ENCODE measurements around the gene RNF157.

Gene RNF157

DNA sequence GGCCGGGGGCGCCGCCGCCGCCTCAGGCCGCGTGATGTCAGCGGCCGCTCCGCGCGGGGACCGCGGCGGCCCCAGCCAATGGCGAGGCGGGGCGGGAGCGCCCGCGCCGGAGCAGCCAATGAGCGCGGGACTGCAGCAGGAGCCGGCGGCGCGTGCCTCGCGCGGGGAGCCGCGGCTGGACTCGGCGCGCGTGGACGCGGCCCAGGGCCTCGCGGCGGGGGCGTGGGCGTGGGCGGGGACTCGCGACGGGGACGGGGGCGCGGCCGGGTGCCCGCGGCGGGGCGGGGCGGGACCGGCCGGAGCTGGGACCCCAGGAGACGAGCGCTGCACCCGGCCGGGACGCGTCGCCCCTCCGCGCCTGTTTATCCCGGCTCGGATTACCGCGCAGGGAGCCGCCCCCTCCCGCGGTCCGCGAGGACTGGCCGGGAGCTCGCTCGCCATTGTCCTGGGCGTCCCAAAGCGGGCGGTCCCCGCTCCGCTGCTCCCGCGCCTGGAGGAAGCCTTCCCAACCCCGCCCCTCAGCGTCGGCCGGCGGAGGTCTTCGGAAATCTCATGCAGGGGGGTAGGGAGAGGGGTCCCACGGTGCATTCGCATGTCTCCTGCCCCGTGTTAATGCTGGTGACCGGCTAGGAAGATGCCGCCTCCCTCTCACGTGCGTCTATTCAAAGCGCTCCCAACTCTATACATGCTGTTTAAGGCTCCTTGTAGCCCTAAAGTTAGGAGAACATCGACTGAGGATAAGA is at the start of gene RNF157:
Gene RNF157 (minus strand): TSS at position 33 of the 743 bp plus-strand sequence. CDS start 253 bp downstream, outside the sequence.
- peak; percentile 58 for DNase-seq

DNA sequence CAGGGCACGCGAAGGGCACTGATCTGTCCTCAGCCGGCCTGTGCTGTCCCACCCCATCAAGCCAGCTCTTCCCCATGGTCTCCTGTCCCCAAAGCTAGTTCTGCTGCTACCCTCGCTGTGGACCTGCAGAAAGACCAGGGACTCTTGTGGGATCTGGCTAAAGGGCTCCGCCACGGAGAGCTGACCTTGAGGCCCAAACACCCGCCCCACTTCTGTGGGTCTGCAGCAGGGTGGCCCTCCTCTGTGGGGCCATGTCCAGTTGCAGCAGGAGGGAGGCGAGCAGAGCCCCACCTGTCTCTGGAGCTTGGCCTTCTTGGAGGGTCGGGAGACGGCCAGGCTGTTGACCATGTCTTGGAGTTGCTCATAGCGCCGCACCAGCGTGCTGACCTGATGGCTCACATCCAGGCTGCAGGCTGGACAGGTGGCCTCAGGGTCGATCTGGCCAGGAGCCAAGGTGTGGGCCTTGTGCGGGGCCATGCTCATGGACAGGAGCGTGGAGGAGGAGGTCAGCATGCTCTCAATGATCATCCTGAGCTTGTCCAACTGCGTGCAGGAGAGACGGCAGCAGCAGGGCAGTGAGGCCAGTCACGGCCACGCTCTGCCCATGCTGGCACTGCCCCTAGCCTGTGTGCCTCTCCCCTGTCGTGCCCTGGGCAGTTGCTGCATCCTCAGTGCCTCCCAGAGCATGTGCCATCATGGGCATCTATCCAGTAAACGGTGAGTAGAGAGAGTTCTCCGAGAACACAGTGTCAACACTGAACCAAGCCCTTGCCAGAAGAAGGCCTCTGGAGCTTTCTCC is 41.5 kb upstream of the RNF157 start:
- DNase-seq, result no peak

DNA sequence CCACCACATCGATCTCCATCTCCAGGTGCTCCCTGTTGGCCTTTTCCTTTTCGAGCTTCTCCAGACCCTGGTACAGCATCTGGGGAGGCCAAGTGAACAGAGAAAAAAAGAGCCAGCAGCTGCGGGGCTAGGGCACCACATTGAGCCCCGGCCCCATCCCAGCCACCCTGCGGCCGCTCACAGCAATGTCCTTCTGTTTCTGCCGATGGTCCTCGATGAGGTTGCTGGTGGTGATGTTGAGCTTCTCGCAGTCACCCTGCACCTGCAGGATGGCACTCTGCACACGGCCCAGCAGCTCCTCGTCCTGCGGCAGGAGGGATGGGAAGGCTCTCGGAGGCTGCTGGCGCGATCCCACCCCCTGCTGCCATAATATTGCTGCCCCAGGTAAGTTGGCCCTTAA is 40.4 kb upstream of the RNF157 start:
- no peak for DNase-seq

DNA sequence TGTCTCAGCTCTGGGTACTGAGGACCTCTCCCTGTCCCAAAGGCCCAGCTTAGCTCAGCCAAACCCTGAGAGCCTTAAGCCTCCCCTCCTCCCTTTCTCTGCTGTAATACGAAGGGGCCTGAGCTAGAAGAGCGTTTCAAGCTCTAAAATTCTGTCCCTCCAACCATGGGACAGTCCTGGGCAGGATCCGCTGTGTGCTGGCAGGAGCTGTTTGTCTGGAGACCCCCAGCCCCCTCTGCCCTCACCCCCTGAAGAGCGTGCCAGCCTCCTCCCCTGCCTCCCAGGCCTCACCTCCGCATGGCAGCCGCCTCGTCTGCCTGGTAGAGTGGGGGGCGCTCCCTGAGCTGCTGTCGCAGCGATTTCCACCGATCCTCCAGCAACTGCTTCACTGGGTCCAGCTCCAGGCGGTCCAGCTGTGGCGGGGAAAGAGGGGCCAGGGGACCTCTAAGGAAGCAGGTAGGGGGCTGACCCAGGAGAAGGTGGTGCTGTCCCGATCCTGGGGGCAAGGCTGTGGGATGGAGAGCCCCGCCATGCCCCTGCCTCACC is 39.5 kb upstream of the RNF157 start:
- no peak for DNase-seq

DNA sequence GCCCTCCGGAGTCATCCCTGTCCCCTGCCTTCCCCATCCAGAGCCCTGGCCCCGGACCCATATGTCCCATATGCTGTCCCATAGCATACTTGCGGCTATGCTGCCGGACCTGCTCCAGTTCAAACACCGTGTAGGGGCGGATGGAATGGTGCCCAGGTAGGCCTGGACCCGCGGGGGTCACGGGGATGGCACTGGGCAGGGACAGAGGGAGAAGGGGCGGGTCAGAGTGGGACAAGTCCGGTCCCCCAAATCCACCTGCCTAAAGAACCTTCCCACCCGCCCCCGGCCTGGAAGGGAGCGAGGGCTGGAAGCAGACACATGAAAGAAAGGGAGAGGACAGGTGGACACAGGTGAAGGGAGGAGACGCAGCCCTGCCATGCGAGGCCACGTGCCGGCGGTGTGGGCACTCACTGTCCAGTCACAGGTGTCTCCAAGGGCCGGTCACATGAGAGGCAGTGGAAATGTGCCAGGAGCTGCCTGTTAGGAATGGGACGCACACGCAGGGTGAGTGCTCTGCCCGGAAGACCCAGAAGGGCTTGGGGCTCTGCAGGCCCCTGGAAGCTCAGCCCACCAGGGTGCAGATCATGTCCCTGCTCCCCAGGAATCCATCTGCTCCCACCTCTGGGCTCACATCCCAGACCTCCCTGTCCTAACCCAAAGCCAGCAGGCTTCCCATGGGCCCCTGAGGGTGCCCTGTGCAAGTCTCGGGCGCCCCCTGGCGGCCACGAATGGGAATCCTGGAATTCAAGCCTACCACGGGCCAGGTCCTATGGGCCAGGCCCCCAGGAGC is 38.9 kb upstream of the RNF157 start:
- DNase-seq, result peak; percentile 72

DNA sequence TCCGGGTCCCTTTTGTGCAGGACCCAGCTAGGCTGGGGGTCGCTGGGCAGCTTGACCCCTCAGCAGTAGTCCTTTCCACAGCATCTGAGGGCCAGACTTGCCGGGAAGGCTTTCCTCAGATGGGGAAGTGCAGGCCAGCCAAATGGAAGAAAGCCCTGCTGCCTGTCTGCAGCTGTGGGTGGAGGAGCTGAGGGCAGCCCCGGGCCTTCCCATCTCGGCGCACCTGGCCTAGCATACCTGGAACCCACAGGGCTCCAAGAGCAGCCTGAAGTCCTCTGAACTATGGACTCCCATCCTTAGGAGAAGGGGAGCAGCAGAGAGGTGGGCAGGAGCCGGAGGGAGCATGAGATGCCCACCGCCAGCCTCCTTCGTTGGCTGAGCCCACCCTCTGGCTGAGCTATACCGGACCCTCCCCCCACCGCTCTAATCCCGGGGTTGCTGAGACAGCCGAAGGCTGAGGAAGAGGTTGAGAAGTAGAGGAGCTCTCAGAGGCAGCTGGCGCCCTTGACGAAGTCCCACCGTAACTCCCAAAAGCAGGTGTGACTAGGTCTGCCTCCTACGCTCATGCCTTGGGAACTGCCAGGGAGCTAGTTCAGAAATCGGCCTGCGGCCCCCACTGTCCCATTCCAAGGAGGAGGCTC is 38.1 kb upstream of the RNF157 start:
- no peak for DNase-seq

DNA sequence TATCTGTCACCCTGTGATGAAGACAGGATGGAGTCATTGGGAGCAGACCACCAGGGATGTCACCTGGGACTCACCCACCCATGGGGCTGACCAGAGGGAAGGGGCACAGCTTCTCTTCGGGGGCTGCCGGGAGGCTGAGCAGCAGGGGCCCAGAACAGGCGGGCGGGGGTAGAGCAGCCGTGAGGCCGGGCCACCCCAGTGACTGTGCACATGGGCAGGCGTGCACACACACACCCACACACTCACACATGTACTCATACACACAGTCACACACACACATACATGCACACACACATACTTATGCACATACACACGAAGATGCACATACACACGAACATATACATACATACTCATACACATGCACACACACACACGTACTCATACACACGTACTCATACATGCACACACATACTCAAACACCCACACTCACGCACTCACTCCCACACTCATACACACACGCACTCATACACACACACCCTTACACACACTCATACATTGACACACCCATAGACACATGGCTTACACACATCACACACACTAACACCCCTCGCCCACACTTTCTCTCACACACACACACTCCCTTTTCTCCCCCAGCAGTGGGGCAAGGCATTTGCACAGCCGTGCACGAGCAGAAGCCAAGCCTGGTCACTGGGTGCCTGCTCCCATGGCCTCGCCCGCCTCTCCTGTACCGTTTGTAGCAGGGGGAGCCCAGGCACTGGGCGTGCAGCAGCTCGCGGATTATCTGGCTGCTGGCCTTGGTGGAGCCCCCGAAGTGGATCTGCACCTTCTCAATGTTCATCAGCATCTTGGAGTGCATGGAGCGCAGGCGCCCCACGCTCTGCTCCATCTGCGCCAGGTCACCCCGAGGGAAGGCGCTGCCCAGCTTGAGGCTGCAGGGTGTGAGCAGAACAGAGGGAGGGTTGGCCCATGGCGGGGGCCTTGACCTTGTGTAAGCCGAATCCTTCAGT is 37.3 kb upstream of the RNF157 start:
- DNase-seq, result no peak

DNA sequence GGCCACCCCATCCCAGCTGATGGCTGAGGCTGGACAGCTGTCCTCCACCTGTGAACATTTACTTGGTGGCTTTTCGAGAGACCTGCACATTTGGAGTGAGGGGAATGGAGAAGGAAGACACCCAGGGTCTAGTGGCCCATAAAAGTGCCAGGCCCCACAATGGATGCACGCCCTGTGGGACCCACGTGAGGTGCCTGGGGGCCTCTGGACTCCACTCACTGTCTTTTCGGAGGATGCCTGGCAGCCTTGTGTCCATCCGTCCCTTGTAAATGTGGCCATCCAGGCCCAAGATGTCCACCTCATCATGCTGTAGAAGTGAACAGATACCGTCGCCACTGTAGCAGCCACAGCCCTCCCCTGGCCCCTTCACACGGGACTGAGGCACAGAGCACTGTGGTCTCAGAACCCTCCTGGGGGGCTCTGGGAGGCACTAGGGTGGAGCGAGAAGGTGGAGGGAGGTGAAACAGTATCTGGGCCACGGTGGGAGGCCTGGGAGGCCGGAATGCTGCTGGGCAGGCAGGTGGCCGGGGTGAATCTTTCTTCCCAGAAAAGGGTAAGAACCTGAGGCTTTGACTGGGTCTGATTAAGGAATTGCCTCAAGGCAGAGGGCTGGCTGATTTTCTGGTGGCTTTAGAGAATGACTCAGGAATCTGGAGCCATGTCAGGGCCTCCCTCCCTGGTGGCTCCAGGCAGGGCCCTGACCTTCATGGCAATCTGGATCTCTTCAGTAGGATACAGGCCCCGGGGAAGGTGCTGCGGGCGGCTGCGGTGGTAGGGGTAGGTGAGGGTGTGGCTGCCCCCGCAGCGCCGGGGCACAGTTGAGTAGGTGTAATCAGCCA is 36.4 kb upstream of the RNF157 start:
- DNase-seq, result no peak

DNA sequence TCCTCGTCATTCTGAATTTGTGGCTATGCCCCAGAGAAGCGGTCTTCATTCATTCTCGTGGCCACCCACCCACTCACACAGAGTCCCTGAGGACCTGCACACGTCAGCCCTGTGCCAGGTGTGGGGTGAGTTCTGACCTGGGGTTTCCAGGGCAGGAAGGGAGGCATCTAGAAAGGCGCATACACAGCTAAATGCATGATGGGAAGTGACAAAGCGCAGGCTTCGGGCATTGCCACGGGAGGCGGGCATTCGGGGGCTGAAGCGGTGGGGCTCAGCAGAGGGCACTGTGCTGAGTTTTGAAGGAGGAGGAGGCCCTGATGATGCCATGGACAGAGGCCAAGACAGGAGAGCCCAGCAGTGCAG is 35.8 kb upstream of the RNF157 start:
- DNase-seq, result no peak

DNA sequence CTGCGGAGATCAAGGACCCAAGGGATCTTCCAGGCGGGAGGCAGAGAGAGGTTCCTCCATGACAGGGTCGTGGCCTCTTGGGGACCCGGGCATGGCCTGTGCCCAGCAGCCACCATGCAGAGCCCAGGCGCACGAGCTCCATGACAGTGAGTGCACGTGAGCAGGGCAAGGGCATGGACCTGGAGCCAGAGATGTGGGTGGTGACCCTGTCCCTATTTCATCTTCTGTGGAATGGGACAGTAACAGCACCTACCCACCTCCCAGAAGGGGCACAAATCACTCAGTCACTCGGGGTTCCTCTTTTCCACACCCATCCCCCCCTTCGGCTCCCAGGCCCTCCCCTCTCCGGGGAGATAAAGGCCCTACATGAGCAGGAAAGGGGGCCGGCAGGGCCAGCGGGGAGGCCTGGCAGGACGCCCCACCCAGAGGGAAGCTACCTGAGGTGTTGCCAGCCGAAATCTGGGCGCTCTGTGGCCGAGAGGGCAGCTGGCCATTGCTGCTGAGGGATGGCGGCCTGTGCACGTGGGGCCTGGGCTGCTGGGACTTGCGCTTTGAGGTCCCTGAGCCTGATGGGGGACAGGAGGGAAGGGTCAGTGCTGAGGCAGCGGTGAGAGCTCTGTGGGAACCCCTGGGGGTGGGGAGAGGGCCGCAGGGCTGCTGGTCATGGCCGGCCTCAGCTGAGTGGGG is 35.2 kb upstream of the RNF157 start:
- no peak for DNase-seq

DNA sequence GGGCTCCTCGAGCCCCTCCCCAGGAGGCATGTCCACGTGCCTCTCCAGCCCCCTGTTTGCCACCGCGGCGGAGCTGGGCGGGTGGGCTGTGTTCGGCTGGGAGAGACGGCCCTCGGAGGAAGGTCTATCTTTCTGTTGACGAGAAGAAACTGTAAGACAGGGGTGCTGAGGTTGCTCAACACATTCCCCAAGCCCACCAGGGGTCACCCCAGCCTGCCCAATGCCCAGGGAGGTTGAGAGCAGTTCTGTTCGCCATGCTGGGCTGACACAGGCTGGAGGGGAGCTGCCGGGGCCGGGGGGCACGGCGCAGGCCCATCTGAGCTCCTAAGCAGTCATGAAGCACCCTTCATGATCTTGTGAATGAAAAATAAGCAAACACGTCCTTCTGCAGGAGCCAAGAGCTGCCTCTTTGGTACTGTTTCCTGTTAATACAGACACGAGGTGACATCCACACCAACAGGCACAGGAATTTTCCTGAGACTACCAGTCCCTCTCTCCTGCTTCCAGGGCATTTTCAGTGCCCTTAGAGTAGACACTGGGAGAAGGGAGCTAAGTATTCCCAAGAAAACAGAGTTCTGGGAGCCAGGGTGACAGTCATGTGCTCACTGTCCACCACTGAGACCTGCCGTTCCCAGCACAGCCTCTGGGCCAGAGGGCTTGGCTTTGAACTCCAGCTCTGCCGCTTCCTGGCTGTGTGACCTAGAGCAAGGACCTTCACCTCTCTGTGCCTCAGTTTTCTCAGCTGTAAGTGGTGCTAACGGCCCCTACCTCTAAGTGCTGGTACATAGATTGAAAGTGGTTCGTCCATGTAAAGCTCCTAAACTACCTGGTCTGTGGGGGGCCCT is 34.0 kb upstream of the RNF157 start:
- DNase-seq, result no peak

DNA sequence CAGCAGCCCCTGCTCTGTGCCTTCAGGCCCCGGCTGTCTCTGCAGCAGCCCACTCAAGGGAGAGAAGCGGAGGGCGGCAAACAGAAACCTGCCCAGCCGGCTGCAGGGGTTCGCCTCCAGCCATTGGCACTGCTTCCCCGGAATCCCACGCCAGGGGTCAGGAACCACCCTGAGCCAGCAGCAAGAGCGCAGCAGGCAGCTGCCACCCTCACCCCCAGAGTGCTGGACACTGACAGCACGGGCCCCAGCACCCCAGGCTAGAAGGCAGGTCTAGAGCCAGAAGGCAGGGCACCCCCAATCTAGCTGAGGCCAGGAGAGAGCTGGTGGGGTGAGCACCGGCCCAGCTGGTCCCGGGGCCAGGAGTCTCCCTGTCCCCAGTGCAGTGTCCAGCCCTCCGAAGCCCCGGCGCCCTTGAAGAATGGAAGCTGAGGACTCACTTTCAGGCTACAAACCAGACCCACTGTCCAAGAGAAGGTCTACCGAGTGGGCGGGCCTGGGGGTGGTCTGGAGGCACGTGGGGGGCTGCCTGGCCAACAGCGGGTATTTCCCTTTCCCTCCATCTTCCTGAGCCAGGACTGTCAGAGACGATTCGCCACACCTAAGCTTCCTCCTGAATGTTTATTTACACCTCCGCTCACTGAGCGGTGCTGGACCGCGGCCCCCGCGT is 33.3 kb upstream of the RNF157 start:
- no peak for DNase-seq

DNA sequence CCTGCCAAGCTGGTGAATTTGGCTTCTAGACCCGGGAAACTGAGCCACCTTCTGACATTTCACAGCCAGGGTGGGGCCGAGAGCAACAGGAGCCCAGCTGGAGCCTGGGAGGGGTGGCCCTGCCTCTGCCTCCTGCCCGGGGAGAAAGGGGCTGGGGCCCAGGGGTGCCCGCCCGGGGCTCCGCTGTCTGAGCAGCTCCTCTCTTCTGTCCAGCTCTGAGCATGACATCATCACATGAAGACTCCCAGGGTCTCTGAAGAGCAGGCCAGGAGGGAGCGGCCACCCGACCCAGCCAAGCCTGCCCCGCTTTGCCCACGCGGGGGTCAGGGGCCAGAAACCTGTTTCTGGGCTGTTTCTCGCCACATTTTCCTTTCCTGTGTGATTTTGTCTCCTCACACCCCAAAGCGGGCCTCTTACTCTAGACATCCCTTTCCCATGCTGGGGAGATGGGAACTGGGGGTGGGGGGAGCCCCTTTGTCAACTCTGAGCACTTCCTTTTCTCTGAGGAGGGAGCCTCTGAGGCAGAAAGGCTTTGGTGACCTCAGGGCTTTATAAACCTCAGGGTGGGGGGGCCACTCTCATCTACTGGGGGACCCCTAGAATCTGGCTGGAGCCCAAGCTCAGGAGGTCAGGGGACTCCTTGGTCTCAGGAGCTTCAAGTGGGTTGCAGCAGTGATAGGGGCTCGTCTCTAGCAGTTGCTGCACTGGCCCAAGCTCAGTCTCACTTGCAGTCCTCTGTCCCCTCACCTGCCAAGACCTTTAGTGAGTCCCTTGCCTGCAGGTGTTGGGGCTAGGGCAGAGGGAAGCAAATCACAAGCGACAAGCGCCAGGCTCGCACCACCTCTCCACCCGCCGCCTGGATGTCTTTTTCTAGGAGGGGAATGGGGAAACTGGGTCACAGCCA is 32.5 kb upstream of the RNF157 start:
- no peak for DNase-seq

DNA sequence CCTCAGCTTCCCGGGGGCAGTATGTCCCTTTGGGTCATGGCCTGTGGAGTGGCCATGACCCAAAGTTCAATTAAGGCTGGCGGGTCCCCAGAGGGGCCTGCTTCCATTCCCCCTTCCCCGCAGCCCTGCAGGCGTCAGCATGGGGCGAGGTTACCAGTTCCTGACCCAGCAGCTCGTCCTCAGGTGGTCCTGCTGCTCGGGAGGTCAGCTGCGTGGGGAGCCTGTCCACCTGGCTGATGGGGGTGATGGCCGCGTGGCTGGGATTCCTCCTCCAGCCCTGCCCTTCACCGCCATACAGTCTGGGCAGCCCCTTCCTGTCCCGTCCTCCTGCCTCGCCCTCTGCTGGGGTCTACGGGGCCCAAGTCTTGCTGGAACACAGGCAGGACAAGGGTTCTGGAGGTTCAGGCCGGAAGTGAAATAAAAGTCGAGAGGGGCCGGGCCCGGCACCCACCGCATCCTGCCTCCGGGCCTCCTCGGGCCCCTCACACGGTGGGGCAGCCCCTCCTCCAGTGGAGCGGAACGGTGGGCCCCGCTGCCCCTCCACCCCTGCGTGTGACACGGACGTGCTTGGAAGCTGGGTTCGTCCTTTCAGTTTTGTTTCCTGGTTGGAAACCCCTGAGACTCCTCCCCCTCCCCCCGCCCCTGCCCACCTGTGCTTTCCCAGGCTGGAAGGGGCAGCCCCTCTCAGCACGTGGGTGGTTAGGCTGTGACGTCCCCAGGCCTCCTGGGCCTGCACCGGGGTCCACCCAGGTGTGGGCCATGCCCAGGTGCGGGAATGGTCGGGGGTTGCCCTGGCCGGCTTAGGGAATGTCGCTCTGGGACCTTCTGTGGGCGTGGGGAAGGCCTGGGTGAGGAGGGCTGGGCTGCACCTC is 31.6 kb upstream of the RNF157 start:
- peak; percentile 42 for DNase-seq

DNA sequence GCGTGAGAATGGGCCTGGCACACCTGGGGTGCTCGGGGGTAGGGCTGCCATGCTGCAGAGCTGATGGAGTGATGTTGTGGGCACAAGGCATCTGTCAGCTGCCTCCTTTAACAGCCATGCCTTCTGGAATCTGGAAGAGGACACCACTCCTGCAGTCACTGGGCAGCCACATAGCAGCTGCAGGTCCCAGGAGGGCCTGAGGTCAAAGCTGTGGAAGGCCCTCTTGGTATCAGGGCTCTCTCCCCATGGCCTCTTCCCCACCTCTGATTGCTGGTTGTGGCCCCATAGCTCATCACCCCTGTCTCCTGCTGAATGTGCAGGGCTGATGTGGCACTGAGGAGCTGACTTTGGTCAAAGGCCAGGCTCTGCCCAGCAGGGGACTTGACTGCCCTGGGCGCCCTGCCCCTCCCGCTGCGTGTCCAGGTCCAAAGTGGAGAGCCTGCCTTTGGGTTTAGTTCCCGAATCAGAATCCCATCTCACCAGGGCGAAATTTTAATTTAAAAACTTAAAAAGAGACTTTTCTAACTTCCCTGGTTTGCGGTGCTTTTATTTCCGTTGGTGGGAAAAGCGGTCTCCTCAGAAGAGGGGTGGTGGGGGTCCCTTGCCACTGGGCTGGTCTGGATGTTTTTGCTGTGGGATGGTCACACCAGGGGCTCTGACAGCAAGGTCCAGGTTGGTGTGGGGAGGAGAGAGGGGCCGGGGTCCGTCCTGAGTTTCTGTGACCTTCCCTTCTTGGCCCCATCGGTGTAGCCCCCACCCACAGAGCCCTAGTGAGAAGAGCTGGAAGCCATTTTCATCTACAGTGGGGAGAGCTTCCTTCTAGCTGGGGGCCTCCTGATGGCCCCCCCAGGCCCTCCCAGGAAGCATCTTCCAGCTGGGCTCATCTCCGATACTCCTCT is 30.7 kb upstream of the RNF157 start:
- DNase-seq, result no peak
